ENCODE data around the gene POLR1B. TPM values are rescaled to one million over a fixed set of nuclear protein-coding genes. Genes with fewer than 3 reads are reported as not detected.
A peak's percentile ranks its signal among the peaks of the same experiment; 100 is the strongest.

Gene POLR1B
- total RNA-seq, 2 experiments from 2014 or later = 34.3 to 38.1 TPM

- Mint-ChIP-seq H3K4me3 (peak within 1 kb of the TSS; percentile 95), H3K9me3 (ENCODE audit: insufficient read depth) (no peaks in the 10 kb centered on the region), H3K27ac (peak within 1 kb of the TSS; percentile 99), H3K36me3 (ENCODE audit: low read depth) (peaks cover 23% of the 10 kb centered on the region), H3K4me1 (ENCODE audit: low read depth) (peaks cover 29% of the 10 kb centered on the region), H3K27me3 (ENCODE audit: low read depth) (no peaks in the 10 kb centered on the region)
- ChIA-PET POLR2A (interaction anchor here (0.8 to 2.0 kb wide), 13 partner anchors 9 to 123 kb away, joined by 3 to 8 read pairs (median 4); no protein-coding TSS in a partner anchor), CTCF (interaction anchor here (0.8 to 3.2 kb wide), 15 partner anchors 10 to 529 kb away, joined by 3 to 24 read pairs (median 5); partner anchors contain the start of gene TMEM87B)
- DNase-seq = peak; percentile 98
- ATAC-seq = peak; percentile 92
These were observed 42.0 kb downstream of the POLR1B start, which contains the start of gene CHCHD5 for GRCh38 chr2:112584134-112584890. Gene CHCHD5, plus strand, starts transcription at chr2:112584609. Its CDS starts 39 bp downstream, at chr2:112584648.

DNA sequence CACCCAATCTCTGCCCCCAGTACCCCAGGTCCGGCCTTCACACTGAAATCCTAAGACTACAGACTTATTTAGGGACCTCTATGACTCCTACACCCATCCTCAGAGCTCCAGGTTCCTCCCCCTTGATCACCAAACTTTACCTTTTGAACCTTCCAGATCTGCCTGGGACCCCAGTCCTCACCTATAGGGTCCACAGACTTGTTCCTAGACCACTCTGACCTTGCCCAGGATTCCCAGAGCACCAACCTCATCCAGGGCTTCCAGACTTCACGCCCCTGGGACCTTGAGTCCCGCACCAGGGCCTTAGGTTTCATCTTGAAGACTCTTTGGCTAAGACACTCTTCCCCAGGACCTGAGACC is 42.6 kb downstream of the POLR1B start:
- no peaks in the 10 kb centered on the region for H3K9me3 Mint-ChIP-seq (ENCODE audit: insufficient read depth)
- ATAC-seq = no peak
- H3K36me3 Mint-ChIP-seq (ENCODE audit: low read depth) = peaks cover 23% of the 10 kb centered on the region
- peaks cover 29% of the 10 kb centered on the region for H3K4me1 Mint-ChIP-seq (ENCODE audit: low read depth)
- H3K4me3 Mint-ChIP-seq = peak overlapping the region; percentile 95
- H3K27me3 Mint-ChIP-seq (ENCODE audit: low read depth) = no peaks in the 10 kb centered on the region
- ChIA-PET POLR2A (interaction anchor here (0.8 to 2.0 kb wide), 10 partner anchors 9 to 142 kb away, joined by 3 to 5 read pairs (median 4); partner anchors contain the start of gene POLR1B), CTCF (interaction anchor here (0.7 to 3.2 kb wide), 9 partner anchors 11 to 142 kb away, joined by 3 to 24 read pairs (median 5); no protein-coding TSS in a partner anchor)
- no peak for DNase-seq
- H3K27ac Mint-ChIP-seq = peak overlapping the region; percentile 99

DNA sequence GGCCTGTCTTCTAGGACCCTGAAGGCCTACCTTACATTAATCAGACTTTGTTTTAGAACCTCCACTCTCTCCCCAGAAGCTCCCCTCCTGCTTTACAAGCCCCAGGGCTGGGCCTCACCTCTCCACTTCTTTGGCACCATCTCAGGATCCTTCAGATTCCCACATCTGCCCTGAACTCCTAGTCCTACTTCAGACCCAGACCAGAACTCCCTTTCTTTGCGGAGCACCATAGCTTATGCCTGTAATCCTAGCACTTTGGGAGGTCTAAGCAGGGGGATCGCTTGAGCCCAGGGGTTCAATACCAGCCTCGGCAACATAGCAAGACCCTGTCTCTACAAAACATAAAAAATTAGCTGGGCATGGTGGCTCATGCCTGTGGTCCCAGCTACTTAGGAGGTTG is 43.1 kb downstream of the POLR1B start:
- DNase-seq (no peak), ATAC-seq (no peak)
- Mint-ChIP-seq H3K36me3 (ENCODE audit: low read depth) (peaks cover 23% of the 10 kb centered on the region), H3K27me3 (ENCODE audit: low read depth) (no peaks in the 10 kb centered on the region), H3K4me1 (ENCODE audit: low read depth) (peaks cover 29% of the 10 kb centered on the region), H3K9me3 (ENCODE audit: insufficient read depth) (no peaks in the 10 kb centered on the region), H3K4me3 (peak overlapping the region; percentile 95), H3K27ac (peak overlapping the region; percentile 99)
- ChIA-PET CTCF (interaction anchor here (0.7 to 2.8 kb wide), 6 partner anchors 11 to 142 kb away, joined by 3 to 18 read pairs (median 5); no protein-coding TSS in a partner anchor), POLR2A (interaction anchor here (0.8 to 2.0 kb wide), 9 partner anchors 10 to 141 kb away, joined by 3 to 5 read pairs (median 4); partner anchors contain the start of gene POLR1B)

DNA sequence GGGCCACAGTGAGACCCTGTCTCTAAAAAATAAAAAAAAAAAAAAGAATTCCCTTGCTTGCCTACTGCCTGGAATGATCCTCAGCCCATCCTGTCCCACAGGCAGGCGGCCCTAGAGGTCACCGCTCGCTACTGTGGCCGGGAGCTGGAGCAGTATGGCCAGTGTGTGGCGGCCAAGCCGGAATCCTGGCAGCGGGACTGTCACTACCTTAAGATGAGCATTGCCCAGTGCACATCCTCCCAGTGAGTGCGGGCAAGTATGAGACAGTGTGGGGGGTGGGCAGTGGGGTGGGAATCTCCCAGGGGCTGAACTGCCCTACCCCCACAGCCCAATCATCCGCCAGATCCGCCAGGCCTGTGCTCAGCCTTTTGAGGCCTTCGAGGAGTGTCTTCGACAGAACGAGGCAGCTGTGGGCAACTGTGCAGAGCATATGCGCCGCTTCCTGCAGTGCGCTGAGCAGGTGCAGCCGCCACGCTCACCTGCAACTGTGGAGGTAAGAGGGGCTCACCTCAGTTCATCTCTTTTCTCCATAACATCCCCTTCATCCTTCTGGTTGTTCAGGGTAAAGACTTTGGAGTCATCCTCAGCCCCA is 43.7 kb downstream of the POLR1B start:
- peaks cover 23% of the 10 kb centered on the region for H3K36me3 Mint-ChIP-seq (ENCODE audit: low read depth)
- CTCF ChIA-PET = no interaction called here
- POLR2A ChIA-PET = interaction anchor here (1.0 to 2.0 kb wide), 4 partner anchors 41 to 141 kb away, joined by 3 to 5 read pairs (median 4); partner anchors contain the start of gene POLR1B

DNA sequence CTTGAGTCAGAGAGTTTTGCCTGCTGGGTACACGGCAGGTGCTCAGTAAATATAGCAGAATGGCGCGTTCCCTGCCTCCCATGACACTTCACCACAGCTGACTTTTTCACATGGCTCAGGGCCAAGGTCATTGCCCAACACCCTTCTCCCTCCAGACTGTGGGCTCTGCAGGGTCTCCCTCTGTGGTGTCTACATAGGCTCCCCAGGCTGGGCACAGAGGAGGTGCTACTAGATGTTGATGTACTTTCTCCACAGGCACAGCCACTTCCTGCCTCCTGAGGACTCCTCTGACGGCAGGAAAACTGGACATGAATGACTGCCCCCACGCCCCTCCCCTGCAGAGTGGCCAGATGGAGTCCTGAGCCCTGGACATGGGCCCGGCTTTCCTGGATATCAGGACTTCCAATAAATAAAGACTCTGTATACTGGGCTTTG is 46.4 kb downstream of the POLR1B start:
- Mint-ChIP-seq H3K4me3 (no peak overlapping the region), H3K36me3 (ENCODE audit: low read depth) (peaks cover 22% of the 10 kb centered on the region), H3K4me1 (ENCODE audit: low read depth) (peaks cover 17% of the 10 kb centered on the region), H3K9me3 (ENCODE audit: insufficient read depth) (no peaks in the 10 kb centered on the region), H3K27me3 (ENCODE audit: low read depth) (no peaks in the 10 kb centered on the region), H3K27ac (no peak overlapping the region)
- no peak for DNase-seq
- CTCF ChIA-PET = interaction anchor here (1.9 kb wide), 1 partner anchor 11 kb away, joined by 7 read pairs; no protein-coding TSS in a partner anchor
- no peak for ATAC-seq
- POLR2A ChIA-PET = no interaction called here

More for the DNA sequence above, 43.7 kb downstream of the POLR1B start:
- DNase-seq = no peak
- Mint-ChIP-seq H3K4me3 (peak overlapping the region; percentile 14), H3K27me3 (ENCODE audit: low read depth) (no peaks in the 10 kb centered on the region), H3K4me1 (ENCODE audit: low read depth) (peaks cover 29% of the 10 kb centered on the region), H3K9me3 (ENCODE audit: insufficient read depth) (no peaks in the 10 kb centered on the region), H3K27ac (peak overlapping the region; percentile 44)
- no peak for ATAC-seq

DNA sequence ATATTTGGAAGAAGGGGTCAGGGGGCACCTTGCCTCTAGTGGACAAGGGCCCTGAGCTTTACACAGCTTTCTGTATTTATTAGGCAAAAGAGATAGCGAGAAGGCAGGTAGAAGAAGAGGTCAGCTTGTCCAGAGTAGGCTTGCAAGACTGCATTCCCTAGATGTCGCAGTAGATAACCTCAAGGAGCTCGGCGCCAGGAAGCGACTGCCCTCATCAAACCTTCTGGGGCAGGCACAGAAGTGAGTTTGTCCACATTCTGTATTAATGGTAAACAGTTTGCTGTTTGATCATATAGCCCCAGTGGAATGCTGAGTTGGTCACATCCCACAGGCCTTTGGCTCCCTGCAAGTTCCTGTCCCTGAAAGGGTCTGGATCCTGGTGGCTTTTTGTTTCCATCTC is 49.1 kb downstream of the POLR1B start:
- no peak overlapping the region for H3K27ac Mint-ChIP-seq
- peaks cover 18% of the 10 kb centered on the region for H3K36me3 Mint-ChIP-seq (ENCODE audit: low read depth)
- no peaks in the 10 kb centered on the region for H3K27me3 Mint-ChIP-seq (ENCODE audit: low read depth)
- DNase-seq (no peak), ATAC-seq (no peak)
- ChIA-PET POLR2A (no interaction called here), CTCF (interaction anchor here (1.2 to 1.4 kb wide), 2 partner anchors 9 to 135 kb away, joined by 4 to 8 read pairs; no protein-coding TSS in a partner anchor)
- H3K4me3 Mint-ChIP-seq = no peak overlapping the region
- peaks cover 3% of the 10 kb centered on the region for H3K4me1 Mint-ChIP-seq (ENCODE audit: low read depth)
- no peaks in the 10 kb centered on the region for H3K9me3 Mint-ChIP-seq (ENCODE audit: insufficient read depth)

DNA sequence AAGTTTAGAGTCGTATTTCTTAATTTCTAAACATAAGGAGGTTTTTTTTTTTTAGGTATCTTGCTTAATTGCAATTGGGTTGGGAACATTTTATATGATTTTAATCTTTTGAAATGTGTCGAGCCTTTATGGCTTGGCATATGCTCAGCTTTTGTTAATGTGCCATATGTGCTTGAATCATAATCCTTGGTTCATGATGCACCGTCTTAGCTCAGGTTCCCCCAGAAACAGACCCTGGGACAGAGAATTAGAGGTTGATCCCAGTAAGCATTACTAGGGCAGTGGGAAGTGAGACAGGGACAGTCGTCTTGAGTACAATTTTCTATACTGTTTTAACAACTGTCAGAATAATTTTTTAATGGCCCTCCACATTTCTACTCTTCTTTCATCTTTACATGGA is 51.5 kb downstream of the POLR1B start:
- ChIA-PET CTCF (interaction anchor here (1.7 kb wide), 1 partner anchor 132 kb away, joined by 6 read pairs; no protein-coding TSS in a partner anchor), POLR2A (no interaction called here)
- ATAC-seq (no peak), DNase-seq (no peak)
- H3K4me3 Mint-ChIP-seq = no peak overlapping the region
- no peaks in the 10 kb centered on the region for H3K4me1 Mint-ChIP-seq (ENCODE audit: low read depth)
- H3K9me3 Mint-ChIP-seq (ENCODE audit: insufficient read depth) = no peaks in the 10 kb centered on the region
- no peaks in the 10 kb centered on the region for H3K27me3 Mint-ChIP-seq (ENCODE audit: low read depth)
- H3K27ac Mint-ChIP-seq = no peak overlapping the region
- H3K36me3 Mint-ChIP-seq (ENCODE audit: low read depth) = peaks cover 3% of the 10 kb centered on the region

- H3K27ac Mint-ChIP-seq = no peak overlapping the region
- ATAC-seq = no peak
- CTCF ChIA-PET = interaction anchor here (0.8 to 3.3 kb wide), 3 partner anchors 93 to 344 kb away, joined by 3 to 18 read pairs (median 3); no protein-coding TSS in a partner anchor
These were observed 55.5 kb downstream of the POLR1B start for GRCh38 chr2:112597537-112598322.

DNA sequence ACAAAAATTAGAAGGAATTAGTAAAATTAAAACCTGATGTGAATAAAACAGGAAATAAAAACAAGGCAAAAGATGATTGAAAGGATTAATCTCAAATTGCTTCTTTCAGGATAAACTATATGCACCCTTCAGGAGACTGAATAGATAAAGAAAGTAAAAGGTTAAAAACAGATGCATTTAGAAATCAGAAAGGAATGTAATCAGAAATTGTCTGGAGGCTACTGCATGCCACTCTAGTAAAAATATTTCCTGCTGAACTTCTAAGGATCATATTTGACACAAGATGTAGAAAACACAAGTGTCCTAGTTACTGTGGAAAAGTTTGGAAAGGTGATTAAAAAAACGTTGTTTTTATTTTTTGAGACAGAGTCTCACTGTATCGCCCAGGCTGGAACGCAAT is 58.4 kb downstream of the POLR1B start:
- Mint-ChIP-seq H3K27me3 (ENCODE audit: low read depth) (no peaks in the 10 kb centered on the region), H3K4me1 (ENCODE audit: low read depth) (peaks cover 5% of the 10 kb centered on the region), H3K36me3 (ENCODE audit: low read depth) (no peaks in the 10 kb centered on the region), H3K27ac (no peak overlapping the region), H3K9me3 (ENCODE audit: insufficient read depth) (no peaks in the 10 kb centered on the region), H3K4me3 (no peak overlapping the region)
- CTCF ChIA-PET = interaction anchor here (0.9 to 2.3 kb wide), 23 partner anchors 9 to 341 kb away, joined by 3 to 80 read pairs (median 5); partner anchors contain the start of gene SLC20A1
- DNase-seq (no peak), ATAC-seq (no peak)
- POLR2A ChIA-PET = no interaction called here

More at GRCh38 chr2:112597537-112598322, 55.5 kb downstream of the POLR1B start:
- Mint-ChIP-seq H3K4me1 (ENCODE audit: low read depth) (peaks cover 5% of the 10 kb centered on the region), H3K4me3 (no peak overlapping the region), H3K36me3 (ENCODE audit: low read depth) (no peaks in the 10 kb centered on the region), H3K9me3 (ENCODE audit: insufficient read depth) (no peaks in the 10 kb centered on the region), H3K27me3 (ENCODE audit: low read depth) (no peaks in the 10 kb centered on the region)
- no peak for DNase-seq
- POLR2A ChIA-PET = no interaction called here

DNA sequence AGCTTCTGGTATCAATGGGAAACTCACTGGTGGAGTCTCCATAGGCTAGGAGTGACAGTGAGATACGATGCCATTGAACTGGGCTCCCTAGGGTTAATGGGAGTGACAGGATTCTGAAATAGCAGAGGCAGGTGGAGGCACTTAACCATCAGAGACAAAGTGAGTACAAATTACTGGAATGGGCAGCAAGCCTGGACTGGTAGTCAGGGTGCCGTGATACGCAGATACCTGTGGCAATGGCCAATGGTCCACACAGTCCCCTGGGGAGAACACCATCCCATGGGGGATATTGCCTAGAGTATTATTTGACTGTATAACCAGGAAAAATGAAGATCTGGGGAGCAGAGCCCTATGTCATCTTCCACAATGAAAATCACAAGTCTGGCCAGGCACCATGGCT is 59.5 kb downstream of the POLR1B start:
- Mint-ChIP-seq H3K4me1 (ENCODE audit: low read depth) (peaks cover 5% of the 10 kb centered on the region), H3K27ac (no peak overlapping the region), H3K4me3 (no peak overlapping the region), H3K36me3 (ENCODE audit: low read depth) (no peaks in the 10 kb centered on the region), H3K9me3 (ENCODE audit: insufficient read depth) (no peaks in the 10 kb centered on the region), H3K27me3 (ENCODE audit: low read depth) (no peaks in the 10 kb centered on the region)
- POLR2A ChIA-PET = interaction anchor here (0.6 kb wide), 1 partner anchor 23 kb away, joined by 3 read pairs; no protein-coding TSS in a partner anchor
- no peak for DNase-seq
- ATAC-seq = no peak
- CTCF ChIA-PET = interaction anchor here (0.7 to 2.3 kb wide), 4 partner anchors 89 to 126 kb away, joined by 3 to 80 read pairs (median 6); no protein-coding TSS in a partner anchor

DNA sequence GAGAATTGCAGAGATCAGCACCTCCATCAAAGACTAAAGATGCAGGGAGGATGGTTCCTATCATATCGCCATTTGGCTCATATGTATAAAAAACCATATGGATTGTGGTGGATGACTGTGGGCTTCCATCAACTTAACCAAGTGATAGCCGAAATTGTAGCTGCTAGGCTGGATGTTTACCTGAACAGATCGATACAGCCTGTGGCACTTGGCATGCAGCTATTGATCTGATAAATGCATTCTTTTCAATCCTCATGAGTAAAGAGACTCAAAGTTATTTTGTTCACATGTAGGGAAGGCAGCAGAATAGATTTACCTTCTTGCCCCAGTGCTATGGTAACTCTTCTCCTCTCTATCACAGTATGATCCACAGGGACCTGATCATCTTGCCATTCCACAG is 60.7 kb downstream of the POLR1B start:
- peaks cover 5% of the 10 kb centered on the region for H3K4me1 Mint-ChIP-seq (ENCODE audit: low read depth)
- H3K4me3 Mint-ChIP-seq = no peak overlapping the region
- no peaks in the 10 kb centered on the region for H3K9me3 Mint-ChIP-seq (ENCODE audit: insufficient read depth)
- ATAC-seq = no peak
- ChIA-PET CTCF (interaction anchor here (1.0 to 3.2 kb wide), 4 partner anchors 81 to 124 kb away, joined by 3 to 15 read pairs (median 6); no protein-coding TSS in a partner anchor), POLR2A (interaction anchor here (0.8 kb wide), 1 partner anchor 122 kb away, joined by 4 read pairs; no protein-coding TSS in a partner anchor)
- no peaks in the 10 kb centered on the region for H3K27me3 Mint-ChIP-seq (ENCODE audit: low read depth)
- no peak overlapping the region for H3K27ac Mint-ChIP-seq
- DNase-seq = no peak
- no peaks in the 10 kb centered on the region for H3K36me3 Mint-ChIP-seq (ENCODE audit: low read depth)
